IMR-90 (cell line): ENCODE results near the gene MPI.

ENCODE experiments used
- BHLHE40 ChIP-seq: fragments of 150-350 bp; IDR thresholded peaks from 2 replicates; pipeline ENCODE4 v1.6.1; 2016; ENCODE audit warnings: mild to moderate bottlenecking, low read depth, low read length
- POLR2A ChIP-seq: IDR thresholded peaks from 2 replicates; pipeline ENCODE4 v1.6.1; 2012; ENCODE audit warnings: mild to moderate bottlenecking, low read depth, low read length
- TF ChIP-seq, protein P1 (sequence below): conservative IDR thresholded peaks from 2 replicates; pipeline ENCODE4 v1.5.1; 2012; ENCODE audit warnings: mild to moderate bottlenecking, low read depth, low read length, improper control_type of control experiment

GRCh38 chr15:74865316-74865715, 24.5 kb upstream of the MPI start:
- TF ChIP-seq POLR2A (no peak), BHLHE40 (no peak)
- TF ChIP-seq, protein P1, sequence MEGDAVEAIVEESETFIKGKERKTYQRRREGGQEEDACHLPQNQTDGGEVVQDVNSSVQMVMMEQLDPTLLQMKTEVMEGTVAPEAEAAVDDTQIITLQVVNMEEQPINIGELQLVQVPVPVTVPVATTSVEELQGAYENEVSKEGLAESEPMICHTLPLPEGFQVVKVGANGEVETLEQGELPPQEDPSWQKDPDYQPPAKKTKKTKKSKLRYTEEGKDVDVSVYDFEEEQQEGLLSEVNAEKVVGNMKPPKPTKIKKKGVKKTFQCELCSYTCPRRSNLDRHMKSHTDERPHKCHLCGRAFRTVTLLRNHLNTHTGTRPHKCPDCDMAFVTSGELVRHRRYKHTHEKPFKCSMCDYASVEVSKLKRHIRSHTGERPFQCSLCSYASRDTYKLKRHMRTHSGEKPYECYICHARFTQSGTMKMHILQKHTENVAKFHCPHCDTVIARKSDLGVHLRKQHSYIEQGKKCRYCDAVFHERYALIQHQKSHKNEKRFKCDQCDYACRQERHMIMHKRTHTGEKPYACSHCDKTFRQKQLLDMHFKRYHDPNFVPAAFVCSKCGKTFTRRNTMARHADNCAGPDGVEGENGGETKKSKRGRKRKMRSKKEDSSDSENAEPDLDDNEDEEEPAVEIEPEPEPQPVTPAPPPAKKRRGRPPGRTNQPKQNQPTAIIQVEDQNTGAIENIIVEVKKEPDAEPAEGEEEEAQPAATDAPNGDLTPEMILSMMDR = no peak
